SH-SY5Y (cell line): ENCODE measurements around the gene C9orf78.

Source experiments
- GATA2 ChIP-seq: IDR thresholded peaks from 2 replicates; pipeline ENCODE4 v1.6.1; 2011; ENCODE audit warnings: mild to moderate bottlenecking, low read depth, low read length
- GATA3 ChIP-seq: IDR thresholded peaks from 2 replicates; pipeline ENCODE4 v1.6.1; 2011; ENCODE audit warnings: low read depth, mild to moderate bottlenecking, low read length, moderate library complexity

The C9orf78 gene

GRCh38 chr9:129783516-129784361 lies 51.3 kb downstream of the C9orf78 start:
- TF ChIP-seq GATA2 = no peak
- TF ChIP-seq GATA3 = no peak

GRCh38 chr9:129781981-129782380 lies 53.1 kb downstream of the C9orf78 start:
- TF ChIP-seq GATA3 (no peak), GATA2 (no peak)

- TF ChIP-seq GATA3 (no peak), GATA2 (no peak)
Observed at GRCh38 chr9:129781131-129781530, 53.9 kb downstream of the C9orf78 start.

GRCh38 chr9:129779560-129780190 lies 55.4 kb downstream of the C9orf78 start:
- TF ChIP-seq GATA3 = no peak
- no peak for TF ChIP-seq GATA2

GRCh38 chr9:129778469-129778868 lies 56.6 kb downstream of the C9orf78 start:
- TF ChIP-seq GATA3 (no peak), GATA2 (no peak)

GRCh38 chr9:129777769-129778130 lies 57.3 kb downstream of the C9orf78 start:
- TF ChIP-seq GATA2 (no peak), GATA3 (no peak)
